ENCODE data around the gene CNTD1. TPM values are rescaled to one million over a fixed set of nuclear protein-coding genes. Genes with fewer than 3 reads are reported as not detected.
"Not testable (repeated sequence)": the region's sequence is repeated elsewhere in the genome, so short reads cannot be mapped to it uniquely, and the experiment has no call there.

Gene CNTD1
- total RNA-seq, 4 donors from 2014 or later = 0.17 to 1.4 TPM; not detected in 2

DNA sequence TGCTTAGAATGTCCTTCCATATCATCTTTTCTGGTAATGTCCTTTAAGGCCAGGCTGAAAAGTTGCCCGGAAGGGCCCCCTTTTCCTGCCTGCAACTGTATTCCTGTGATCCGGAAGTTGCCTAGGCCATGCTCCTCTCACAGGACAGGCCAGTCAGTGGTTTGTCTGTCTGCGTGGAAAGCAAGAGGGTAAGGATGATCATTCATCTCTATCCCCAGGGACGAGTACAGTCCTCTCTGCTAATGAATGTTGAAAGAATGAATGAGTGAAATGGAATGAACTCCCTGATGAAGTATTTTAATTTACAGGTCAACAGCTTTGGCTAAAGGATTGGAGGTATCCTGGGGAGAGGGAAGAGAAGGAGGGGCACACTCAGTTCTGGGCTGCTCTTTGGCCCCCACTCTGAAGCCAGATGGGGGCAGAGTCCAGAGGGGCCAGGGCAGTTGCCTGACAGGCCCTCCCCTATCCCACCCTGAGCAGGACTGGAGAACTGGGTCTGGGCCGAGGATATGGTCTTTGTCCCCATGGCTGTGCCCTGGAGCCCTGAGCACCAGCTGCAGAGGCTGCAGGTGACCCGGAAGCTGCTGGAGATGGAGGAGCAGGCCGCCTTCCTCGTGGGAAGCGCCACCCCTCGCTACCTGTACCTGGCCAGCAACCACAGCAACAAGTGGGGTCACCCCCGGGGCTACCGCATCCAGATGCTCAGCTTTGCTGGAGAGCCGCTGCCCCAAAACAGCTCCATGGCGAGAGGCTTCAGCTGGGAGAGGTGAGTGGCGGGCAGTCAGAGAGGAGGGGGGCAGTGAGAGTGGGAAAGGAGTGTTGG lies 55.5 kb downstream of the CNTD1 start:
- TF ChIP-seq POLR2A (IDR thresholded peaks at IDR 0.05) = no peak
- TF ChIP-seq, protein P1, sequence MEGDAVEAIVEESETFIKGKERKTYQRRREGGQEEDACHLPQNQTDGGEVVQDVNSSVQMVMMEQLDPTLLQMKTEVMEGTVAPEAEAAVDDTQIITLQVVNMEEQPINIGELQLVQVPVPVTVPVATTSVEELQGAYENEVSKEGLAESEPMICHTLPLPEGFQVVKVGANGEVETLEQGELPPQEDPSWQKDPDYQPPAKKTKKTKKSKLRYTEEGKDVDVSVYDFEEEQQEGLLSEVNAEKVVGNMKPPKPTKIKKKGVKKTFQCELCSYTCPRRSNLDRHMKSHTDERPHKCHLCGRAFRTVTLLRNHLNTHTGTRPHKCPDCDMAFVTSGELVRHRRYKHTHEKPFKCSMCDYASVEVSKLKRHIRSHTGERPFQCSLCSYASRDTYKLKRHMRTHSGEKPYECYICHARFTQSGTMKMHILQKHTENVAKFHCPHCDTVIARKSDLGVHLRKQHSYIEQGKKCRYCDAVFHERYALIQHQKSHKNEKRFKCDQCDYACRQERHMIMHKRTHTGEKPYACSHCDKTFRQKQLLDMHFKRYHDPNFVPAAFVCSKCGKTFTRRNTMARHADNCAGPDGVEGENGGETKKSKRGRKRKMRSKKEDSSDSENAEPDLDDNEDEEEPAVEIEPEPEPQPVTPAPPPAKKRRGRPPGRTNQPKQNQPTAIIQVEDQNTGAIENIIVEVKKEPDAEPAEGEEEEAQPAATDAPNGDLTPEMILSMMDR (IDR thresholded peaks at IDR 0.05) = no peak
- no peak for DNase-seq (ENCODE audit: low spot score in 2 of 2)
- intact Hi-C loops (cut with DNase I; ENCODE audit: low total_unique reads) = no loop called here
- no peak overlapping the region for H3K4me3 ChIP-seq (ENCODE audit: low read depth, poor library complexity, severe bottlenecking)
- 76 to 81% methylated on average over 10 to 15 of the region's 15 CpGs for WGBS, 2 donors

DNA sequence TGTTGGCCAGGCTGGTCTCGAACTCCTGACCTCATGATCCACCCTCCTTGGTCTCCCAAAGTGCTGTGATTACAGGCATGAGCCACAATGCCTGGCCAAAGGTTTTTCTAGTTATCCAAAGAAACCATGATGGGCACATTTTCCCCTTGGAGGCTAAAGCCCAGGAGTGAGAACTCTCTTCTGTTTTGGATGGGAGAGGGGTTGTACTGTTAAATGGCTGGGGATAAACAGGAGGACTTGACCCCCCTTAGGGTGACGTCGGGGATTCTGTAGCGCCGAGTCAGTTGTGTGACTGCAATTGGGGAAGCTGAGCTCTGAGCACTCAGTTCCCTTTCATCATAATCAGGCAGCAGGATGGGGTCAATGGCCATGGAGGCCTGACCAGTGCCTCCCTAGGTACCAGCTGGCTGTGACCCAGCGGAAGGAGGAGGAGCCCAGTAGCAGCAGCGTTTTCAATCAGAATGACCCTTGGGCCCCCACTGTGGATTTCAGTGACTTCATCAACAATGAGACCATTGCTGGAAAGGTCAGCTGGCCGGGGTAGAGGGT lies 56.5 kb downstream of the CNTD1 start:
- WGBS, 2 donors = 79 to 81% methylated on average over 8 of the region's 8 CpGs
- intact Hi-C loops (cut with DNase I; ENCODE audit: low total_unique reads) = no loop called here
- no peak for DNase-seq (ENCODE audit: low spot score in 2 of 2)
- H3K4me3 ChIP-seq (ENCODE audit: low read depth, poor library complexity, severe bottlenecking) = no peak overlapping the region
- TF ChIP-seq POLR2A (IDR thresholded peaks at IDR 0.05) = no peak
- TF ChIP-seq, protein P1 (IDR thresholded peaks at IDR 0.05) = no peak

DNA sequence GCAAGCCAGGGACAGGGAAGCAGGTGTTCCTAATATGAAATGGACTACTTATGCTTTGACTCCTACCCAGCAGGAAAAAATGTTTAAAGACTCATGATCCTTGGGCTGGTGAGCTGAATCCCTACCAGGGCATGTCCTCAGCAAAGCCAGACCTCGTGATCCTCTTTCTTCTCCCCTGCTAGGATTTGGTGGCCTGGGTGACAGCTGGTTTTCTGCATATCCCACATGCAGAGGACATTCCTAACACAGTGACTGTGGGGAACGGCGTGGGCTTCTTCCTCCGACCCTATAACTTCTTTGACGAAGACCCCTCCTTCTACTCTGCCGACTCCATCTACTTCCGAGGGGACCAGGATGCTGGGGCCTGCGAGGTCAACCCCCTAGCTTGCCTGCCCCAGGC lies 57.4 kb downstream of the CNTD1 start:
- intact Hi-C loops (cut with DNase I; ENCODE audit: low total_unique reads); DNase-seq (ENCODE audit: low spot score in 2 of 2); H3K4me3 ChIP-seq (ENCODE audit: low read depth, poor library complexity, severe bottlenecking): not testable (repeated sequence)
- 88 to 91% methylated on average over 6 to 7 of the region's 8 CpGs for WGBS, 2 donors

DNA sequence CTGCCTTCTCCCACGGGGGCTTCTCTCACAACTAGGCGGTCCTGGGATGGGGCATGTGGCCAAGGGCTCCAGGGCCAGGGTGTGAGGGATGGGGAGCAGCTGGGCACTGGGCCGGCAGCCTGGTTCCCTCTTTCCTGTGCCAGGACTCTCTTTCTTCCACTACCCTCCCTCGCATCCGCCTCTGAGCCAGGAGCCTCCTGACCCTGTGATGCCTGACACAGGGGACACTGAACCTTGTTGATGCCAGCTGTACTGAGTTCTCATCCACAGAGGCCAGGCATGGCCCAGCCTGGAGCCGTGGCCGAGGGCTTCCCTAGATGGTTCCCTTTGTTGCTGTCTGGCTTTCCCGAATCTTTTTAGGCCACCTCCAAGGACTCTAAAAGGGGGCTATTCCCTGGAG lies 57.9 kb downstream of the CNTD1 start:
- intact Hi-C loops (cut with DNase I; ENCODE audit: low total_unique reads); H3K4me3 ChIP-seq (ENCODE audit: low read depth, poor library complexity, severe bottlenecking); DNase-seq (ENCODE audit: low spot score in 2 of 2): not testable (repeated sequence)
- WGBS, 2 donors = 81 to 85% methylated on average over 6 of the region's 8 CpGs

DNA sequence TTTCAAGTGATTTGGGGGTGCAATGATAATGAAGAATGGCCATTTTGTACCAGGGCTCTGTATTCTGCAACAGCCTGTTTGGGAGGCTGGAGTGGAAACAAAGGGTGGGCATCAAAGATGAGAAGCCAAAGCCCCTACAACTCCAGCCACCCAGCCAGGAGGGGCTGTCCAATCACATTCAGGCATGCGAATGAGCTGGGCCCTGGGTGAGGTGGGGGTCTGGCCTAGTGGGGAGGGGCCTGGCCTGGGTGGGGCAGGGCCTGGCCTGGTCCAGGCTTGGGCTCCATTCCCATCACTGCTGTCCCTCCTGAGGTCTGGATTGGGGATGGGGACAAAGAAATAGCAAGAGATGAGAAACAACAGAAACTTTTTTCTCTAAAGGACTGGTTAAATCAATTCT lies 58.7 kb downstream of the CNTD1 start:
- DNase-seq (ENCODE audit: low spot score in 2 of 2) = no peak
- H3K4me3 ChIP-seq (ENCODE audit: low read depth, poor library complexity, severe bottlenecking) = no peak overlapping the region
- TF ChIP-seq POLR2A (IDR thresholded peaks at IDR 0.05) = no peak
- TF ChIP-seq, protein P1 (IDR thresholded peaks at IDR 0.05) = no peak
- intact Hi-C loops (cut with DNase I; ENCODE audit: low total_unique reads) = no loop called here
- WGBS, 2 donors = 92 to 100% methylated on average over 1 of the region's 1 CpG

Small RNA genes lying within 50 kb of the gene (microRNA-seq; reads per million reads assigned to microRNA genes)
- 0 reads per million in 2 donors for gene MIR6781 (ENCODE audit: borderline number of aligned reads in 1 of 2, borderline replicate concordance in 2 of 2)

Other genes with a start within 250 kb of the CNTD1 start
- 1 to 10 TPM; 2.3 to 6.6 (median 4.6) TPM for gene HSD17B1, start 245.9 kb upstream of the CNTD1 start, total RNA-seq
- gene COASY, start 236.7 kb upstream of the CNTD1 start, total RNA-seq = 10 to 100 TPM; 32.4 to 49.5 (median 41.7) TPM
- 10 to 100 TPM; 37.8 to 43.2 (median 39.3) TPM for gene MLX, start 231.8 kb upstream of the CNTD1 start, total RNA-seq
- gene PSMC3IP, start 221.1 kb upstream of the CNTD1 start, total RNA-seq = 1 to 10 TPM in 2 of 4 donors, under 1 TPM in 2; 0.67 to 3.6 (median 1.8) TPM
- 100 to 1,000 TPM in 1 of 4 donors, 10 to 100 TPM in 3; 69.4 to 106 (median 84.3) TPM for gene RETREG3, start 189.5 kb upstream of the CNTD1 start, total RNA-seq
- 10 to 100 TPM; 54.4 to 61.1 (median 56.7) TPM for gene TUBG1, start 189.2 kb upstream of the CNTD1 start, total RNA-seq
- 10 to 100 TPM; 10.6 to 19.3 (median 13.7) TPM for gene TUBG2, start 139.6 kb upstream of the CNTD1 start, total RNA-seq
- 10 to 100 TPM; 36.1 to 66.6 (median 44.0) TPM for gene PLEKHH3, start 121.9 kb upstream of the CNTD1 start, total RNA-seq
- gene CCR10, start 117.0 kb upstream of the CNTD1 start, total RNA-seq = 1 to 10 TPM in 2 of 4 donors, not detected in 2; 1.4 to 1.6 TPM
- gene CNTNAP1, start 116.3 kb upstream of the CNTD1 start, total RNA-seq = 1 to 10 TPM in 1 of 4 donors, under 1 TPM in 3; 0.13 to 1.5 (median 0.65) TPM
- gene EZH1, start 53.8 kb upstream of the CNTD1 start, total RNA-seq = 10 to 100 TPM; 32.7 to 71.9 (median 43.9) TPM
- 10 to 100 TPM in 3 of 4 donors, 1 to 10 TPM in 1; 9.6 to 34.2 (median 12.0) TPM for gene RAMP2, start 37.6 kb upstream of the CNTD1 start, total RNA-seq
- 10 to 100 TPM; 39.2 to 79.8 (median 61.0) TPM for gene VPS25, start 25.4 kb upstream of the CNTD1 start, total RNA-seq
- 1 to 10 TPM in 1 of 4 donors, under 1 TPM in 1, not detected in 2; 0.62 to 1.0 TPM for gene WNK4, start 18.3 kb upstream of the CNTD1 start, total RNA-seq
- gene COA3, start 157 bp upstream of the CNTD1 start, total RNA-seq = 10 to 100 TPM; 40.7 to 64.0 (median 61.1) TPM
- 100 to 1,000 TPM in 2 of 4 donors, 10 to 100 TPM in 2; 70.7 to 113 (median 93.0) TPM for gene BECN1, start 25.4 kb downstream of the CNTD1 start, total RNA-seq
- 10 to 100 TPM; 56.2 to 82.0 (median 75.1) TPM for gene PSME3, start 34.5 kb downstream of the CNTD1 start, total RNA-seq
- gene AOC2, start 45.7 kb downstream of the CNTD1 start, total RNA-seq = 1 to 10 TPM in 3 of 4 donors, under 1 TPM in 1; 0.52 to 2.4 (median 1.2) TPM
- gene AOC3, start 52.3 kb downstream of the CNTD1 start, total RNA-seq = 10 to 100 TPM in 1 of 4 donors, 1 to 10 TPM in 3; 4.7 to 11.2 (median 8.1) TPM
- gene G6PC1, start 101.9 kb downstream of the CNTD1 start, total RNA-seq = not detected
- gene AARSD1, start 165.6 kb downstream of the CNTD1 start, total RNA-seq = 10 to 100 TPM; 10.3 to 21.7 (median 17.2) TPM
- gene PTGES3L, start 181.2 kb downstream of the CNTD1 start, total RNA-seq = 1 to 10 TPM in 1 of 4 donors, under 1 TPM in 1, not detected in 2; 0.19 to 1.8 TPM
- 10 to 100 TPM; 12.6 to 16.0 (median 13.0) TPM for gene RUNDC1, start 181.7 kb downstream of the CNTD1 start, total RNA-seq
- 1,000 to 10,000 TPM; 1,091 to 1,783 (median 1,434) TPM for gene RPL27, start 199.6 kb downstream of the CNTD1 start, total RNA-seq
- 10 to 100 TPM in 3 of 4 donors, 1 to 10 TPM in 1; 7.6 to 18.5 (median 16.9) TPM for gene IFI35, start 207.9 kb downstream of the CNTD1 start, total RNA-seq
- gene VAT1, start 223.5 kb downstream of the CNTD1 start, total RNA-seq = 100 to 1,000 TPM; 209 to 329 (median 254) TPM
- gene RND2, start 226.4 kb downstream of the CNTD1 start, total RNA-seq = 1 to 10 TPM in 2 of 4 donors, under 1 TPM in 2; 0.65 to 2.7 (median 1.0) TPM

Measured in lower leg skin (tissue), 4 donors.